Liver (tissue), 3 donors: Measurements from ENCODE around the gene TLE1.

Experiments used
- ATF3 ChIP-seq: IDR thresholded peaks from 2 replicates; pipeline ENCODE4 v1.6.1; 2016; ENCODE audit warnings: antibody characterized with exemption
- CTCF ChIP-seq: fragments of 150-350 bp; IDR thresholded peaks from 2 replicates; pipeline ENCODE4 v1.5.1; 2017; ENCODE audit warnings: improper control_type of control experiment, low read depth, low read length; ENCODE audit not compliant: missing input control
- EGR1 ChIP-seq, 2 donors: IDR thresholded peaks; 2 replicates each; pipeline ENCODE4 v1.6.1; 2016 to 2018; ENCODE audit warnings: antibody characterized with exemption in 2 of 2, low read depth in 2 of 2
- FOXA1 ChIP-seq: IDR thresholded peaks from 2 replicates; pipeline ENCODE4 v1.6.1; 2016; ENCODE audit warnings: antibody characterized with exemption
- GABPA ChIP-seq, 2 donors: IDR thresholded peaks in 1 of 2; conservative IDR thresholded peaks in 1 of 2; 2 replicates each; pipeline ENCODE4 v1.6.1; 2016; ENCODE audit warnings: antibody characterized with exemption in 2 of 2, mild to moderate bottlenecking in 1 of 2, moderate library complexity in 1 of 2
- MAX ChIP-seq: IDR thresholded peaks from 2 replicates; pipeline ENCODE4 v1.6.1; 2016; ENCODE audit warnings: antibody characterized with exemption
- NR2F2 ChIP-seq: IDR thresholded peaks from 2 replicates; pipeline ENCODE4 v1.6.1; 2016; ENCODE audit warnings: antibody characterized with exemption
- RAD21 ChIP-seq, 2 donors: IDR thresholded peaks; 2 replicates each; pipeline ENCODE4 v1.6.1; 2016; ENCODE audit warnings: antibody characterized with exemption in 2 of 2, mild to moderate bottlenecking in 2 of 2
- REST ChIP-seq: IDR thresholded peaks from 2 replicates; pipeline ENCODE4 v1.6.1; 2016; ENCODE audit warnings: antibody characterized with exemption, mild to moderate bottlenecking
- SP1 ChIP-seq: IDR thresholded peaks from 2 replicates; pipeline ENCODE4 v1.6.1; 2018; ENCODE audit warnings: antibody characterized with exemption, mild to moderate bottlenecking
- TAF1 ChIP-seq: conservative IDR thresholded peaks from 2 replicates; pipeline ENCODE4 v1.6.1; 2016; ENCODE audit warnings: antibody characterized with exemption, mild to moderate bottlenecking
- YY1 ChIP-seq: IDR thresholded peaks from 2 replicates; pipeline ENCODE4 v1.6.1; 2016; ENCODE audit warnings: antibody characterized with exemption, mild to moderate bottlenecking
- ZBTB33 ChIP-seq: IDR thresholded peaks from 2 replicates; pipeline ENCODE4 v1.6.1; 2016; ENCODE audit warnings: antibody characterized with exemption
- donor health status: healthy.
- donor health status: healthy.

GRCh38 chr9:81650586-81651515 is 38.5 kb downstream of the TLE1 start:
- TF ChIP-seq NR2F2: no peak
- TF ChIP-seq RAD21 (IDR thresholded peaks at IDR 0.05): no peak
- no peak for TF ChIP-seq ZBTB33
- no peak for TF ChIP-seq YY1
- TF ChIP-seq CTCF: no peak
- TF ChIP-seq TAF1: no peak
- no peak for TF ChIP-seq SP1
- TF ChIP-seq REST: no peak
- TF ChIP-seq MAX: no peak
- TF ChIP-seq ATF3: no peak
- no peak for TF ChIP-seq FOXA1
- no peak for TF ChIP-seq EGR1 (IDR thresholded peaks at IDR 0.05; ENCODE audit: low read depth in 2 of 2)
- TF ChIP-seq GABPA (IDR thresholded peaks at IDR 0.05 in 1 of 2, conservative IDR thresholded peaks at IDR 0.05 in 1 of 2): no peak
